Glomerular visceral epithelial cell (primary cell): Measurements from ENCODE around the gene TGFA.
"Not testable (repeated sequence)": the region's sequence is repeated elsewhere in the genome, so short reads cannot be mapped to it uniquely, and the experiment has no call there.

ENCODE experiments used
- DNase-seq: peaks from one replicate; pipeline ENCODE4 v3.0.0-alpha.2; 2016; ENCODE audit errors: extremely low spot score

TGFA gene

GRCh38 chr2:70498054-70498453 lies 55.6 kb downstream of the TGFA start:
- DNase-seq = peak; percentile 7

- DNase-seq = peak; percentile 7
These were observed 56.8 kb downstream of the TGFA start for GRCh38 chr2:70496819-70497218.

GRCh38 chr2:70494293-70494886 lies 59.2 kb downstream of the TGFA start:
- DNase-seq = no peak

GRCh38 chr2:70490381-70490780 lies 63.2 kb downstream of the TGFA start:
- DNase-seq = no peak

GRCh38 chr2:70489165-70489564 lies 64.5 kb downstream of the TGFA start:
- no peak for DNase-seq

GRCh38 chr2:70484086-70484485 lies 69.5 kb downstream of the TGFA start:
- DNase-seq = no peak

GRCh38 chr2:70482401-70482800 lies 71.2 kb downstream of the TGFA start:
- DNase-seq = peak; percentile 1

GRCh38 chr2:70480468-70480867 lies 73.2 kb downstream of the TGFA start:
- DNase-seq = no peak

- no peak for DNase-seq
These were observed 73.8 kb downstream of the TGFA start for GRCh38 chr2:70479816-70480215.

- DNase-seq = no peak
These were observed 76.2 kb downstream of the TGFA start for GRCh38 chr2:70477441-70477844.

GRCh38 chr2:70475266-70475665 lies 78.4 kb downstream of the TGFA start:
- no peak for DNase-seq

GRCh38 chr2:70474256-70474848 lies 79.3 kb downstream of the TGFA start:
- DNase-seq = no peak

- DNase-seq = no peak
These were observed 80.4 kb downstream of the TGFA start for GRCh38 chr2:70473101-70473722.

- no peak for DNase-seq
These were observed 81.3 kb downstream of the TGFA start for GRCh38 chr2:70472221-70472890.

GRCh38 chr2:70471129-70471528 lies 82.5 kb downstream of the TGFA start:
- peak; percentile 10 for DNase-seq

- DNase-seq = no peak
These were observed 83.7 kb downstream of the TGFA start for GRCh38 chr2:70469961-70470360.

GRCh38 chr2:70469435-70469834 lies 84.2 kb downstream of the TGFA start:
- DNase-seq = no peak

GRCh38 chr2:70468878-70469277 lies 84.7 kb downstream of the TGFA start:
- DNase-seq = no peak

- DNase-seq = no peak
These were observed 85.5 kb downstream of the TGFA start for GRCh38 chr2:70467831-70468779.

GRCh38 chr2:70467237-70467636 lies 86.4 kb downstream of the TGFA start:
- DNase-seq = no peak

- DNase-seq = not testable (repeated sequence)
These were observed 87.0 kb downstream of the TGFA start for GRCh38 chr2:70466647-70467046.

- no peak for DNase-seq
These were observed 89.6 kb downstream of the TGFA start for GRCh38 chr2:70463997-70464396.
